Liver (tissue), 9 donors: ENCODE data around the gene FRA10AC1. TPM values are rescaled to one million over a fixed set of nuclear protein-coding genes. Genes with fewer than 3 reads are reported as not detected.

Experiments used
- DNase-seq: peaks from one replicate; pipeline ENCODE4 v3.0.0-alpha.2; 2017; ENCODE audit warnings: low spot score
- H3K27ac ChIP-seq, 2 donors: one replicate each; pipeline ENCODE4 v1.7.0; 2013; ENCODE audit warnings: inconsistent platforms in 2 of 2, low read length in 2 of 2, control low read depth in 1 of 2, low read depth in 1 of 2, mild to moderate bottlenecking in 1 of 2
- H3K27me3 ChIP-seq, 4 donors: one replicate each; pipeline versions ENCODE4 v1.6.1 to v1.7.0; 2013; ENCODE audit warnings: low read length in 3 of 4, inconsistent platforms in 1 of 4, mild to moderate bottlenecking in 1 of 4, moderate library complexity in 1 of 4; ENCODE audit not compliant: control insufficient read depth in 4 of 4, insufficient read depth in 4 of 4
- H3K36me3 ChIP-seq, 4 donors: one replicate each; pipeline versions ENCODE4 v1.6.1 to v1.7.0; 2013; ENCODE audit warnings: low read length in 3 of 4, mild to moderate bottlenecking in 3 of 4, low read depth in 1 of 4, moderate library complexity in 1 of 4; ENCODE audit not compliant: control insufficient read depth in 4 of 4, insufficient read depth in 3 of 4
- H3K4me1 ChIP-seq, 4 donors: one replicate each; pipeline versions ENCODE4 v1.6.1 to v1.7.0; 2013; ENCODE audit warnings: low read length in 3 of 4, mild to moderate bottlenecking in 3 of 4, moderate library complexity in 1 of 4; ENCODE audit not compliant: control insufficient read depth in 4 of 4, insufficient read depth in 4 of 4
- H3K4me3 ChIP-seq, 3 donors: one replicate each; pipeline versions ENCODE4 v1.6.1 to v1.7.0; 2013; ENCODE audit warnings: low read length in 3 of 3, control low read depth in 1 of 3, low read depth in 1 of 3, mild to moderate bottlenecking in 1 of 3
- H3K9ac ChIP-seq, 2 donors: one replicate each; pipeline ENCODE4 v1.7.0; 2013; ENCODE audit warnings: low read length in 2 of 2, mild to moderate bottlenecking in 2 of 2, moderate library complexity in 2 of 2, control low read depth in 1 of 2, low read depth in 1 of 2
- H3K9me3 ChIP-seq, 4 donors: one replicate each; pipeline versions ENCODE4 v1.6.1 to v1.7.0; 2013; ENCODE audit warnings: low read length in 3 of 4; ENCODE audit not compliant: control insufficient read depth in 4 of 4
- CTCF ChIP-seq: fragments of 150-350 bp; IDR thresholded peaks from 2 replicates; pipeline ENCODE4 v1.5.1; 2017; ENCODE audit warnings: improper control_type of control experiment, low read depth, low read length; ENCODE audit not compliant: missing input control
- EGR1 ChIP-seq, 2 donors: IDR thresholded peaks; 2 replicates each; pipeline ENCODE4 v1.6.1; 2016 to 2018; ENCODE audit warnings: antibody characterized with exemption in 2 of 2, low read depth in 2 of 2
- FOXA2 ChIP-seq: IDR thresholded peaks from 2 replicates; pipeline ENCODE4 v1.6.1; 2016; ENCODE audit warnings: antibody characterized with exemption
- GABPA ChIP-seq, 2 donors: IDR thresholded peaks in 1 of 2; conservative IDR thresholded peaks in 1 of 2; 2 replicates each; pipeline ENCODE4 v1.6.1; 2016; ENCODE audit warnings: antibody characterized with exemption in 2 of 2, mild to moderate bottlenecking in 1 of 2, moderate library complexity in 1 of 2
- JUND ChIP-seq, 2 donors: IDR thresholded peaks; 2 replicates each; pipeline ENCODE4 v1.6.1; 2016; ENCODE audit warnings: antibody characterized with exemption in 2 of 2
- RAD21 ChIP-seq, 2 donors: IDR thresholded peaks; 2 replicates each; pipeline ENCODE4 v1.6.1; 2016; ENCODE audit warnings: antibody characterized with exemption in 2 of 2, mild to moderate bottlenecking in 2 of 2
- SP1 ChIP-seq: IDR thresholded peaks from 2 replicates; pipeline ENCODE4 v1.6.1; 2018; ENCODE audit warnings: antibody characterized with exemption, mild to moderate bottlenecking
- YY1 ChIP-seq: IDR thresholded peaks from 2 replicates; pipeline ENCODE4 v1.6.1; 2016; ENCODE audit warnings: antibody characterized with exemption, mild to moderate bottlenecking
- WGBS: extraction: QIAGEN DNeasy Blood & Tissue Kit; methylation state at CpG from one replicate; pipeline ENCODE4 v1.1.7; 2013; 5-methylcytosine and 5-hydroxymethylcytosine counted together
- polyA plus RNA-seq, 2 donors: library from polyadenylated mRNA; stranded (reverse) in 1 of 2; unstranded in 1 of 2; fragments of 200-250 nt in 1 of 2; fragments of >200 nt in 1 of 2; fragmentation: Nextera tagmentation in 1 of 2; extraction: Ambion mirVana in 1 of 2; gene quantifications; one replicate each; pipeline versions ENCODE4 v1.2.1 to v1.2.3, GENCODE V29; 2013 to 2015
- total RNA-seq, 2 donors: library from RNA; depleted of rRNA; stranded (reverse); fragments of >200 nt; gene quantifications; one replicate each; pipeline ENCODE4 v1.2.3, GENCODE V29; 2014
- TF ChIP-seq, protein P1 (sequence below): IDR thresholded peaks from 2 replicates; pipeline ENCODE4 v1.6.1; 2016; ENCODE audit warnings: antibody characterized with exemption
- donor health status: healthy.
- donor health status: healthy.
- donor health status: healthy.
- donor health status: healthy.
- donor health status: healthy.

FRA10AC1 gene
- total and polyA plus RNA-seq, 4 donors, result 2.5 to 19.2 (median 5.8) TPM

- TF ChIP-seq RAD21 (IDR thresholded peaks at IDR 0.05) (peak; percentile 72 to 79), JUND (IDR thresholded peaks at IDR 0.05) (no peak), CTCF (peak; percentile 39)
- Histone ChIP-seq H3K4me1 (peaks cover 0 to 7% (median 2%) of the 10 kb centered on the region in 4 donors), H3K9ac (no peak overlapping the region), H3K4me3 (no peak overlapping the region), H3K27ac (no peak overlapping the region), H3K27me3 (no peaks in the 10 kb centered on the region), H3K9me3 (no peaks in the 10 kb centered on the region), H3K36me3 (no peaks in the 10 kb centered on the region)
- WGBS, result 60% methylated on average over 4 of the region's 4 CpGs
- DNase-seq, result no peak
Measured at GRCh38 chr10:93746844-93747284, 44.5 kb upstream of the FRA10AC1 start.

DNA sequence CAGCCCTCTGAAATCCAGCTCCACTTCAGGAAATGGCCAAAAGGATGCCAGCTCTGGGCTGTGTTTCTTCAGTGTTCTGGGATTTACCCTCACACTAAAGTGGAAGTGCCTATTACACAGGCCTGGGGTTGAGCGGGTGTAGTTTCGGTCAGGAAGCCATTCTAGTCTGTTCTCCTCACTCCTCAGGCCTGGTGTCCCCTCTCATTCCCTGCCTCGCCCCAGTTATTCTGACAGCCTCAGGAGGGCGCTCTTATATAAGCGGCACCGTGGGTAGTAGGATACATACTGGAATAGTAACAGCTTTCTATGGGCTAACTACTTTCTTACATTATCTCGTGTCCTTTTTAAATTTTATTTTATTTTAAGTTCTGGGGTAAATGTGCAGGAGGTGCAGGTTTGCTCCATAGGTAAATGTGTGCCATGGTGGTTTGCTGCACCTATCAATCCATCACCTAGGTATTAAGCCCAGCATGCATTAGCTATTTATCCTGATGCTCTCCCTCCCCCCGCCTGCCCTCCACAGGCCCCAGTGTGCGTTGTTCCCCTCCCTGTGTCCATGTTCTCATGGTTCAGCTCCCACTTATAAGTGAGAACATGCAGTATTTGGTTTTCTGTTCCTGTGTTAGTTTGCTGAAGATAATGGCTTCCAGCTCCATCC lies 43.1 kb upstream of the FRA10AC1 start:
- no peaks in the 10 kb centered on the region for H3K27me3 ChIP-seq
- H3K9me3 ChIP-seq, result no peaks in the 10 kb centered on the region
- TF ChIP-seq RAD21 (IDR thresholded peaks at IDR 0.05), result peak; percentile 89 to 91
- TF ChIP-seq FOXA2, result no peak
- TF ChIP-seq EGR1 (IDR thresholded peaks at IDR 0.05; ENCODE audit: low read depth in 2 of 2), result no peak
- no peak for TF ChIP-seq GABPA (IDR thresholded peaks at IDR 0.05 in 1 of 2, conservative IDR thresholded peaks at IDR 0.05 in 1 of 2)
- TF ChIP-seq CTCF, result peak; percentile 73
- H3K4me3 ChIP-seq, result no peak overlapping the region
- no peak overlapping the region for H3K9ac ChIP-seq
- no peak overlapping the region for H3K27ac ChIP-seq
- WGBS, result 49% methylated on average over 9 of the region's 9 CpGs
- no peak for DNase-seq
- no peaks in the 10 kb centered on the region for H3K36me3 ChIP-seq
- H3K4me1 ChIP-seq, result peaks cover 0 to 5% (median 0%) of the 10 kb centered on the region in 4 donors

DNA sequence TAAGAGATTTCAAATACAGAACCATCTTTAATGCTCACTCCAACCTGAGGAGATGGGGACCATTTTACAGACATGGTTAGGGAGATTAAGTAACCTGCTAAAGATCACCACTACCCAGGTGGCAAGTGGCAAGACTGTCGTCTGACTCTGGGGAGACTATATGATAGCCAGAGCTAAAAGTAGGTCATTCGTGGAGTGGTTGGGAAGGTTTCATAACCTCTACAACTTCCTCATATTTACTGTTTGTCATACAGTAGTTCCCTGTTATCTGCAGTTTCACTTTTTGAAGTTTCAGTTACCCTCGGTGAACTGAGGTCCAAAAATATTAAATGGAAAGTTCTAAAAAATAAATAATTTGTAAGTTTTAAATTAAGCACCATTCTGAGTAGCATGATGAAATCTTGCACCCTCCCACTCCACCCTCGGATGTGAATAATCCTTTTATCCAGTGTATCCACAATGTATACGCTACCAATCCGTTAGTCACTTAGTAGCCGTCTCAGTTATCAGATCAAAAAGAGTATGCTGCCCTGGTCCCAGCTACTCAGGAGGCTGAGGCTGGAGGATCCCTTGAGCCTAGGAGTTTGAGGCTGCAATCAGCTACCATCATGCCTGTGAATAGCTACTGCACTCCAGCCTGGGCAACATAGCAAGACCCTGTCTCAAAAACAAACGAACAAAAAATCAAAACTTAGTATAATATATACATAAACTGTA lies 40.4 kb upstream of the FRA10AC1 start:
- H3K4me3 ChIP-seq, result no peak overlapping the region

More for the DNA sequence above, 40.4 kb upstream of the FRA10AC1 start:
- H3K9me3 ChIP-seq, result no peaks in the 10 kb centered on the region
- no peak overlapping the region for H3K27ac ChIP-seq
- no peaks in the 10 kb centered on the region for H3K27me3 ChIP-seq
- H3K9ac ChIP-seq, result no peak overlapping the region
- H3K36me3 ChIP-seq, result no peaks in the 10 kb centered on the region
- WGBS, result 61% methylated on average over 8 of the region's 8 CpGs
- no peak for TF ChIP-seq CTCF
- no peak for TF ChIP-seq SP1
- no peak for TF ChIP-seq YY1
- TF ChIP-seq, protein P1, sequence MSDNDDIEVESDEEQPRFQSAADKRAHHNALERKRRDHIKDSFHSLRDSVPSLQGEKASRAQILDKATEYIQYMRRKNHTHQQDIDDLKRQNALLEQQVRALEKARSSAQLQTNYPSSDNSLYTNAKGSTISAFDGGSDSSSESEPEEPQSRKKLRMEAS, result no peak
- no peak for TF ChIP-seq FOXA2
- DNase-seq, result no peak
- peaks cover 0 to 5% (median 0%) of the 10 kb centered on the region in 4 donors for H3K4me1 ChIP-seq
